GM12878 (cell line): Measurements from ENCODE around the gene MDK. TPM values are rescaled to one million over a fixed set of nuclear protein-coding genes. Genes with fewer than 3 reads are reported as not detected.
A peak's percentile ranks its signal among the peaks of the same experiment; 100 is the strongest.

Experiments
- ATAC-seq: fragments of 200-7000 bp; cut with Tn5 transposase; 3 replicates; pipeline ENCODE4 v1.9.1; 2020; ENCODE audit warnings: mild to moderate bottlenecking, moderate library complexity
- BruUV-seq: library from RNA; stranded (reverse); fragments of 400-500 nt; replicated peaks from 2 replicates; lab custom pipeline; 2021; lab: Mats Ljungman, UMichigan
- CTCF ChIA-PET: fragments of 300-600 bp; sonication (Branson Sonifier 250); formaldehyde crosslinking; extraction: SDS; loops from one replicate; lab custom pipeline; 2021; ENCODE audit warnings: inconsistent platforms; lab: Yijun Ruan, JAX
- POLR2A ChIA-PET: fragments of 350-600 bp; formaldehyde crosslinking; extraction: SDS; loops from one replicate; lab custom pipeline; 2021; ENCODE audit warnings: inconsistent platforms; lab: Charles Lee
- RAD21 ChIA-PET: fragments of 300-600 bp; sonication (Branson Sonifier 250); formaldehyde crosslinking; loops from one replicate; lab custom pipeline; 2023; ENCODE audit warnings: antibody characterized with exemption; ENCODE audit not compliant: unreplicated experiment; lab: Charles Lee
- SMC1A ChIA-PET: fragments of 300-600 bp; sonication (Branson Sonifier 250); formaldehyde crosslinking; loops from one replicate; lab custom pipeline; 2023; ENCODE audit not compliant: unreplicated experiment, uncharacterized antibody; lab: Charles Lee
- DNase-seq: peaks from one replicate; pipeline ENCODE4 v3.0.0-alpha.2; 2011; ENCODE audit warnings: low read depth, low spot score
- FAIRE-seq: peaks from 3 replicates; lab custom pipeline; 2011; peaks lifted over from hg19 to GRCh38; lab: Jason Lieb, UNC
- H2AFZ ChIP-seq: 2 replicates; pipeline ENCODE4 v1.6.0; 2011; ENCODE audit warnings: low read depth, low read length, control low read depth; ENCODE audit not compliant: control insufficient read depth
- H3K27ac ChIP-seq: 2 replicates; pipeline ENCODE4 v1.5.1; 2011; ENCODE audit warnings: control low read depth; ENCODE audit not compliant: control insufficient read depth, insufficient read depth
- H3K27me3 ChIP-seq, 2 experiments: replicated peaks in 1 of 2; 2 replicates each; pipeline versions ENCODE4 v1.6.0 to v1.6.1; 2011; ENCODE audit warnings: low read length in 1 of 2; ENCODE audit not compliant: control insufficient read depth in 2 of 2, insufficient read depth in 2 of 2
- H3K36me3 ChIP-seq, 2 experiments: 2 replicates each; pipeline ENCODE4 v1.5.1; 2011; ENCODE audit warnings: low read length in 1 of 2; ENCODE audit not compliant: control insufficient read depth in 2 of 2, insufficient read depth in 2 of 2
- H3K4me1 ChIP-seq: 2 replicates; pipeline ENCODE4 v1.6.1; 2011; ENCODE audit warnings: mild to moderate bottlenecking, low read length, moderate library complexity, mixed read lengths; ENCODE audit not compliant: control insufficient read depth, insufficient read depth
- H3K4me2 ChIP-seq: 2 replicates; pipeline ENCODE4 v1.6.0; 2011; ENCODE audit warnings: control low read depth; ENCODE audit not compliant: control insufficient read depth, insufficient read depth
- H3K4me3 ChIP-seq: fragments of 200-600 bp; sonication (generic); 2 replicates; pipeline ENCODE4 v1.5.1; 2016
- H3K79me2 ChIP-seq: 2 replicates; pipeline ENCODE4 v1.6.0; 2011; ENCODE audit warnings: low read length; ENCODE audit not compliant: control insufficient read depth, insufficient read depth
- H3K9ac ChIP-seq: 2 replicates; pipeline ENCODE4 v1.8.0; 2011; ENCODE audit warnings: low read length, control low read depth, mixed read lengths; ENCODE audit not compliant: control insufficient read depth, insufficient read depth
- H3K9me3 ChIP-seq: replicated peaks from 3 replicates; pipeline ENCODE4 v1.5.1; 2011; ENCODE audit warnings: mild to moderate bottlenecking, low read length; ENCODE audit not compliant: control insufficient read depth, insufficient read depth
- H4K20me1 ChIP-seq: 2 replicates; pipeline ENCODE4 v1.6.0; 2011; ENCODE audit not compliant: control insufficient read depth, insufficient read depth
- ASH2L ChIP-seq: fragments of 300-600, 200-600 bp; sonication (generic); IDR thresholded peaks from 2 replicates; pipeline ENCODE4 v1.6.1; 2017; ENCODE audit warnings: low read depth, mild to moderate bottlenecking, borderline replicate concordance
- BHLHE40 ChIP-seq, 2 experiments: fragments of 450-650 bp in 1 of 2; IDR thresholded peaks; 2 replicates each; pipeline ENCODE4 v1.6.1; 2011 to 2017; ENCODE audit warnings: low read depth in 2 of 2, borderline replicate concordance in 1 of 2, improper control_type of control experiment in 1 of 2, low read length in 1 of 2, mild to moderate bottlenecking in 1 of 2
- BRCA1 ChIP-seq: IDR thresholded peaks from 2 replicates; pipeline ENCODE4 v1.6.1; 2011; ENCODE audit warnings: low read depth, low read length, improper control_type of control experiment
- CEBPB ChIP-seq, 2 experiments: fragments of 150-350 bp in 1 of 2; IDR thresholded peaks; 2 replicates each; pipeline ENCODE4 v1.6.1; 2012 to 2014; ENCODE audit warnings: low read depth in 2 of 2, low read length in 2 of 2, borderline replicate concordance in 1 of 2, inconsistent platforms in 1 of 2
- CHD4 ChIP-seq: fragments of 200-600 bp; sonication (generic); IDR thresholded peaks from 2 replicates; pipeline ENCODE4 v1.6.1; 2016; ENCODE audit warnings: mild to moderate bottlenecking
- FOXK2 ChIP-seq: fragments of 450-650 bp; IDR thresholded peaks from 2 replicates; pipeline ENCODE4 v1.6.1; 2017; ENCODE audit warnings: mild to moderate bottlenecking, moderate library complexity
- HDAC2 ChIP-seq: fragments of 200-600 bp; sonication (generic); IDR thresholded peaks from 2 replicates; pipeline ENCODE4 v1.6.1; 2017
- IKZF1 ChIP-seq: fragments of 450-650 bp; conservative IDR thresholded peaks from 2 replicates; pipeline ENCODE4 v1.6.1; 2017; ENCODE audit warnings: antibody characterized with exemption, mild to moderate bottlenecking
- IRF3 ChIP-seq: fragments of 450-650 bp; IDR thresholded peaks from 2 replicates; pipeline ENCODE4 v1.6.1; 2014; ENCODE audit warnings: mild to moderate bottlenecking
- JUND ChIP-seq: IDR thresholded peaks from 2 replicates; pipeline ENCODE4 v1.6.1; 2012; ENCODE audit warnings: low read depth, mild to moderate bottlenecking, low read length, improper control_type of control experiment, moderate library complexity
- LARP7 ChIP-seq: fragments of 450-650 bp; IDR thresholded peaks from 2 replicates; pipeline ENCODE4 v1.6.1; 2017; ENCODE audit warnings: mild to moderate bottlenecking
- MYB ChIP-seq: fragments of 150-350 bp; IDR thresholded peaks from 2 replicates; pipeline ENCODE4 v1.6.1; 2014; ENCODE audit warnings: mild to moderate bottlenecking, low read depth, low read length, borderline replicate concordance
- PML ChIP-seq: IDR thresholded peaks from 2 replicates; pipeline ENCODE4 v1.6.1; 2012; ENCODE audit warnings: low read length, inconsistent platforms
- POLR2AphosphoS5 ChIP-seq: IDR thresholded peaks from 2 replicates; pipeline ENCODE4 v1.6.1; 2011; ENCODE audit warnings: mild to moderate bottlenecking, low read length, inconsistent platforms
- SIN3A ChIP-seq: IDR thresholded peaks from 2 replicates; pipeline ENCODE4 v1.6.1; 2012; ENCODE audit warnings: low read depth, low read length, improper control_type of control experiment
- SKIL ChIP-seq: fragments of 450-650 bp; IDR thresholded peaks from 2 replicates; pipeline ENCODE4 v1.6.1; 2017; ENCODE audit warnings: mild to moderate bottlenecking, low read depth, inconsistent platforms; ENCODE audit not compliant: poor library complexity, severe bottlenecking
- SPI1 ChIP-seq: IDR thresholded peaks from 2 replicates; pipeline ENCODE4 v1.6.1; 2011; ENCODE audit warnings: low read depth, mild to moderate bottlenecking, low read length, moderate library complexity, borderline replicate concordance; ENCODE audit not compliant: insufficient read depth
- TAF1 ChIP-seq: IDR thresholded peaks from 2 replicates; pipeline ENCODE4 v1.6.1; 2011; ENCODE audit warnings: mild to moderate bottlenecking, low read depth, low read length, borderline replicate concordance
- TCF3 ChIP-seq: IDR thresholded peaks from 2 replicates; pipeline ENCODE4 v1.6.1; 2012; ENCODE audit warnings: low read depth, mild to moderate bottlenecking, low read length, borderline replicate concordance; ENCODE audit not compliant: insufficient read depth
- YY1 ChIP-seq: IDR thresholded peaks from 2 replicates; pipeline ENCODE4 v1.6.1; 2011; ENCODE audit warnings: low read depth, mild to moderate bottlenecking, low read length
- WGBS: methylation state at CpG from one replicate; pipeline ENCODE4 v1.1.6; 2016; ENCODE audit warnings: low lambda C conversion rate; ENCODE audit not compliant: insufficient replicate concordance, insufficient coverage; ENCODE audit errors: missing lambda C conversion rate; 5-methylcytosine and 5-hydroxymethylcytosine counted together
- in situ Hi-C: fragments of 300-500 bp; cut with MboI; formaldehyde crosslinking; loops from 9 replicates; pipeline ENCODE4 v1.14.3; 2018; ENCODE audit warnings: mixed read lengths
- intact Hi-C: fragments of 100-400 bp; cut with micrococcal nuclease; formaldehyde crosslinking; loops from one replicate; pipeline ENCODE4 v1.14.2; 2022; ENCODE audit not compliant: unreplicated experiment
- polyA plus RNA-seq, 11 experiments: library from polyadenylated mRNA; depleted of rRNA in 4 of 11; unstranded in 6 of 11; stranded (reverse) in 5 of 11; fragments of >200 nt; fragmentation: Nextera tagmentation in 4 of 11; fragmentation: Illumina TruSeq in 1 of 11; extraction: Ambion mirVana in 4 of 11; extraction: Trizol in 1 of 11; gene quantifications; 1 replicate in 1 of 11; 2 replicates in 10 of 11; pipeline versions ENCODE4 v1.2.1 to v1.2.3, GENCODE V29; 2011 to 2016; ENCODE audit warnings: inconsistent platforms in 2 of 11, missing spikeins in 2 of 11, low read depth in 1 of 11
- total RNA-seq, 4 experiments: library from RNA; depleted of rRNA in 3 of 4; stranded (reverse); fragments of >200 nt in 3 of 4; fragmentation: Illumina TruSeq in 1 of 4; extraction: Trizol in 1 of 4; gene quantifications; 2 replicates each; pipeline versions ENCODE4 v1.2.1 to v1.2.3, GENCODE V29; 2013 to 2021

The MDK gene
- total and polyA plus RNA-seq, 10 of the 15 experiments (the other 5 are each of a cell fraction or from before 2014, with no cell fraction given): 0.77 to 17.8 (median 9.9) TPM

GRCh38 chr11:46362156-46363030, 19.1 kb upstream of the MDK start:
- no peak for FAIRE-seq
- Histone ChIP-seq H3K27ac (peak overlapping the region; percentile 90), H3K4me3 (peak overlapping the region; percentile 65), H3K36me3 (peaks cover 0 to 8% of the 10 kb centered on the region in 2 experiments; a peak in 3 of 4 replicates), H3K9me3 (no peaks in the 10 kb centered on the region), H3K4me2 (peak overlapping the region; percentile 86), H3K9ac (peak overlapping the region; percentile 86), H3K27me3 (no peaks in the 10 kb centered on the region), H3K79me2 (peaks cover 27% of the 10 kb centered on the region)
- ChIA-PET CTCF (interaction anchor here (1.1 to 15.2 kb wide), 5 partner anchors 11 to 119 kb away, joined by 3 to 423 read pairs (median 5); partner anchors contain the start of gene DGKZ), POLR2A (interaction anchor here (1.1 to 3.2 kb wide), 2 partner anchors 14 to 124 kb away, joined by 5 to 32 read pairs; partner anchors contain the start of gene DGKZ), RAD21 (interaction anchor here (1.2 to 3.1 kb wide), 5 partner anchors 10 to 115 kb away, joined by 3 to 38 read pairs (median 6); partner anchors contain the start of gene DGKZ)
- in situ Hi-C loops (no loop called here), intact Hi-C loops (no loop called here)
- no peak for DNase-seq
- peak; percentile 4 for ATAC-seq
- no peak for TF ChIP-seq SIN3A
- no peak for TF ChIP-seq MYB
- no peak for TF ChIP-seq IKZF1
- peak in 1 of 2 experiments; percentile 52; a peak in 1 of 4 replicates for TF ChIP-seq BHLHE40 (IDR thresholded peaks at IDR 0.05; ENCODE audit: borderline replicate concordance in 1 of 2, low read depth in 2 of 2, low read length in 1 of 2)
- TF ChIP-seq POLR2AphosphoS5: no peak
- TF ChIP-seq IRF3: no peak
- no peak for TF ChIP-seq SKIL
- TF ChIP-seq CHD4: no peak
- TF ChIP-seq LARP7: 0 out of 2 replicates have a peak, but pooled peaks have one; percentile 33
- peak; percentile 12; the same call in 1 of the 2 replicates for TF ChIP-seq SPI1
- no peak for TF ChIP-seq JUND
- TF ChIP-seq TAF1: no peak
- TF ChIP-seq ASH2L: no peak
- no peak for TF ChIP-seq TCF3
- no peak for TF ChIP-seq PML
- TF ChIP-seq FOXK2: no peak
- TF ChIP-seq CEBPB (IDR thresholded peaks at IDR 0.05; ENCODE audit: borderline replicate concordance in 1 of 2, low read depth in 2 of 2, low read length in 2 of 2): no peak
- TF ChIP-seq BRCA1: no peak
- no peak for TF ChIP-seq YY1
- TF ChIP-seq HDAC2: no peak
- TF ChIP-seq, all 136 proteins: peak for 3
- SMC1A ChIA-PET: interaction anchor here (0.9 to 6.0 kb wide), 4 partner anchors 12 to 176 kb away, joined by 3 to 70 read pairs (median 4); no protein-coding TSS in a partner anchor
- 85% methylated on average over 20 of the region's 20 CpGs for WGBS
- Histone ChIP-seq H3K4me1 (peaks cover 20% of the 10 kb centered on the region), H2AFZ (no peak overlapping the region), H4K20me1 (no peaks in the 10 kb centered on the region)
- BruUV-seq: no TSS peak
